Measurements from ENCODE around the gene KCND2. TPM values are rescaled to one million over a fixed set of nuclear protein-coding genes. Genes with fewer than 3 reads are reported as not detected.

The KCND2 gene
- total RNA-seq, 1 experiment from 2014 or later, result 0.33 TPM

GRCh38 chr7:120436487-120437060 lies 163.6 kb downstream of the KCND2 start:
- no peaks in the 10 kb centered on the region for H3K4me1 ChIP-seq (ENCODE audit: insufficient read depth, low read length)
- no peak overlapping the region for H2AFZ ChIP-seq (ENCODE audit: low read length)
- no peaks in the 10 kb centered on the region for H3F3A ChIP-seq (ENCODE audit: low read length, unreplicated experiment)
- TF ChIP-seq EZH2phosphoT487 (IDR thresholded peaks at IDR 0.05; ENCODE audit: borderline replicate concordance, low read length) (no peak), CTCF (conservative IDR thresholded peaks at IDR 0.05; ENCODE audit: low read depth, low read length) (no peak), EZH2 (IDR thresholded peaks at IDR 0.05; ENCODE audit: low read length, unreplicated experiment) (no peak)
- H3K9me3 ChIP-seq (ENCODE audit: low read length), result no peaks in the 10 kb centered on the region
- H3K4me3 ChIP-seq (ENCODE audit: low read length), result no peak overlapping the region
- H3K36me3 ChIP-seq (ENCODE audit: low read depth, low read length), result no peaks in the 10 kb centered on the region
- POLR2A ChIA-PET (ENCODE audit: unreplicated experiment), result no interaction called here
- H3K27me3 ChIP-seq (ENCODE audit: low read length), result no peaks in the 10 kb centered on the region
- no peak overlapping the region for H3K9ac ChIP-seq (ENCODE audit: low read length)
- CTCF ChIA-PET, result no interaction called here
- H4K20me1 ChIP-seq (ENCODE audit: low read length), result no peaks in the 10 kb centered on the region
- H3K4me2 ChIP-seq (ENCODE audit: low read length), result no peak overlapping the region
- H3K79me2 ChIP-seq (ENCODE audit: low read length), result no peaks in the 10 kb centered on the region
- DNase-seq (no peak), ATAC-seq (no peak)
- no peak overlapping the region for H3K27ac ChIP-seq (ENCODE audit: low read length)
- intact Hi-C loops (cut with micrococcal nuclease), result no loop called here
- no peaks in the 10 kb centered on the region for H3K9me2 ChIP-seq (replicated peaks; ENCODE audit: low read length)
- no TSS peak for BruUV-seq (replicated peaks)

- H2AFZ ChIP-seq (ENCODE audit: low read length), result no peak overlapping the region
- BruUV-seq (replicated peaks), result no TSS peak
- H3K4me3 ChIP-seq (ENCODE audit: low read length), result no peak overlapping the region
- H3K9me2 ChIP-seq (replicated peaks; ENCODE audit: low read length), result no peaks in the 10 kb centered on the region
- no peak overlapping the region for H3K27ac ChIP-seq (ENCODE audit: low read length)
- no peaks in the 10 kb centered on the region for H3K9me3 ChIP-seq (ENCODE audit: low read length)
- H3K27me3 ChIP-seq (ENCODE audit: low read length), result no peaks in the 10 kb centered on the region
- intact Hi-C loops (cut with micrococcal nuclease), result no loop called here
- H3F3A ChIP-seq (ENCODE audit: low read length, unreplicated experiment), result no peaks in the 10 kb centered on the region
- DNase-seq (no peak), ATAC-seq (no peak)
- no peaks in the 10 kb centered on the region for H3K4me1 ChIP-seq (ENCODE audit: insufficient read depth, low read length)
- POLR2A ChIA-PET (ENCODE audit: unreplicated experiment), result no interaction called here
- no peak overlapping the region for H3K4me2 ChIP-seq (ENCODE audit: low read length)
- CTCF ChIA-PET, result no interaction called here
- no peaks in the 10 kb centered on the region for H4K20me1 ChIP-seq (ENCODE audit: low read length)
- H3K36me3 ChIP-seq (ENCODE audit: low read depth, low read length), result no peaks in the 10 kb centered on the region
- no peak overlapping the region for H3K9ac ChIP-seq (ENCODE audit: low read length)
- TF ChIP-seq EZH2phosphoT487 (IDR thresholded peaks at IDR 0.05; ENCODE audit: borderline replicate concordance, low read length) (no peak), EZH2 (IDR thresholded peaks at IDR 0.05; ENCODE audit: low read length, unreplicated experiment) (no peak), CTCF (conservative IDR thresholded peaks at IDR 0.05; ENCODE audit: low read depth, low read length) (no peak)
- no peaks in the 10 kb centered on the region for H3K79me2 ChIP-seq (ENCODE audit: low read length)
These were observed 168.9 kb downstream of the KCND2 start for GRCh38 chr7:120441850-120442249.

- ATAC-seq, result no peak
- Histone ChIP-seq H3K9ac (ENCODE audit: low read length) (no peak overlapping the region), H3K4me1 (ENCODE audit: insufficient read depth, low read length) (no peaks in the 10 kb centered on the region), H3K36me3 (ENCODE audit: low read depth, low read length) (no peaks in the 10 kb centered on the region), H2AFZ (ENCODE audit: low read length) (no peak overlapping the region), H3K79me2 (ENCODE audit: low read length) (no peaks in the 10 kb centered on the region), H3K4me2 (ENCODE audit: low read length) (no peak overlapping the region), H3K9me3 (ENCODE audit: low read length) (no peaks in the 10 kb centered on the region), H4K20me1 (ENCODE audit: low read length) (no peaks in the 10 kb centered on the region), H3K27me3 (ENCODE audit: low read length) (no peaks in the 10 kb centered on the region), H3K27ac (ENCODE audit: low read length) (no peak overlapping the region), H3F3A (ENCODE audit: low read length, unreplicated experiment) (no peaks in the 10 kb centered on the region), H3K9me2 (replicated peaks; ENCODE audit: low read length) (no peaks in the 10 kb centered on the region), H3K4me3 (ENCODE audit: low read length) (no peak overlapping the region)
- intact Hi-C loops (cut with micrococcal nuclease), result no loop called here
- BruUV-seq (replicated peaks), result no TSS peak
- DNase-seq, result no peak
- ChIA-PET CTCF (no interaction called here), POLR2A (ENCODE audit: unreplicated experiment) (no interaction called here)
- no peak for TF ChIP-seq EZH2phosphoT487 (IDR thresholded peaks at IDR 0.05; ENCODE audit: borderline replicate concordance, low read length)
- no peak for TF ChIP-seq CTCF (conservative IDR thresholded peaks at IDR 0.05; ENCODE audit: low read depth, low read length)
- TF ChIP-seq EZH2 (IDR thresholded peaks at IDR 0.05; ENCODE audit: low read length, unreplicated experiment), result no peak
These were observed 169.9 kb downstream of the KCND2 start for GRCh38 chr7:120442838-120443237.

All from PC-3 (cell line).